GM21717 (cell line): ENCODE data around the gene ASB16.
A peak's percentile ranks its signal among the peaks of the same experiment; 100 is the strongest.

Source experiments
- ATAC-seq: cut with Tn5 transposase; IDR thresholded peaks from one replicate; pipeline ENCODE4 v1.9.1; 2021; ENCODE audit warnings: mild to moderate bottlenecking, moderate library complexity; ENCODE audit not compliant: unreplicated experiment

The ASB16 gene

DNA sequence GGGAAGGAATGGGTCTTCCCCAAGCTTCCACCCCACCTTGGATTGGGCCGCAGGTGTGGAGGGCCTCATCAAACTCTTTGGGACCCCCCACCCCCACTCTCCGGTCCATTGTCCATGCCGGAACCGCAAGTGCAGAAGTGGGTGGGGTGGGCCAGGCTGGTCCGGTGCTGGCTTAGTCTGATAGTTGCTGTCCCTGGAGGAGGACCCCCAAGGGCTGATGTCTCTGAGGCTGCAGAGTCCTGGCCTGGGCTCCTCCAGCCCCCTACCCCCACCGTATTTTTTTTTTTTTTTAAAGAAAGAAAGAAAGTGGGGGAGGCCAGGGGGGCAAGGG is 36.3 kb downstream of the ASB16 start:
- ATAC-seq, result no peak

DNA sequence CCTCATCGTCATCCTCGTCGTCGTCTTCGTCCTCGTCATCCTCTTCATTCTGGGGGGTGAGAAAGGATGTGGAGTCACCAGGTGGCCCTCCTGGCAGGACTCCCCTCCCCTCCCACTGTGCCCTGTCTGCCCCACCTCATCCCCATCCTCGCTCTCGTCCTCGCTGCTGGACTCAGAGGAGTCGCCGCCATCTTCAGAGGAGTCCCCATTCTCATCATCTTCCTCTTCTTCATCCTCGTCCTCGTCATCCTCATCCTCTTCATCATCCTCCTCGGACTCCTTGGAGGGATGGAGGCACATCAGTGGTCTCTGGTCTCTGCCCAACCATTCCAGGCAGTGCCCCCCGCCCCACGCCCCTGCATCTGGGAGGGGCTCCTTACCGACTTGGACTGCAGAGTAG is 36.8 kb downstream of the ASB16 start:
- no peak for ATAC-seq

DNA sequence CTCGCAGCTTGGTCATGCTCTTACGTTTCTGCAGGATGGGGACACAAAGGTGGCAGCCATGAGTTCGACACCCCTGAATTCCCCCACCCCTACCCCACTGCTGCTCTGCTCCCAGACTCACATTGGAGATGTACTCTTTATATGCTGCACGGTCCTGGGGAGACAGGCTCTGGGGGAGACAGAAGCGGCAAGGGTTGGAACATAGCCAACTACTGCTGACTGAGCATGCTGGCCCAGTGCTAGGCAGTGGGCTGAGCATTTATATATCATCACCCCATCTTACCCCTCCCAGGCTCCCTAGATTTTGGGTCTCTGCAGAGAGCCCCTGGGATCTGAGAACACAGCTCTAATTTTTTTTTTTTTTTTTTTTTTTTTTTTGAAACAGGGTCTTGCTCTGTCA is 37.2 kb downstream of the ASB16 start:
- no peak for ATAC-seq

- no peak for ATAC-seq
Observed at GRCh38 chr17:44209786-44210341, 39.4 kb downstream of the ASB16 start.

DNA sequence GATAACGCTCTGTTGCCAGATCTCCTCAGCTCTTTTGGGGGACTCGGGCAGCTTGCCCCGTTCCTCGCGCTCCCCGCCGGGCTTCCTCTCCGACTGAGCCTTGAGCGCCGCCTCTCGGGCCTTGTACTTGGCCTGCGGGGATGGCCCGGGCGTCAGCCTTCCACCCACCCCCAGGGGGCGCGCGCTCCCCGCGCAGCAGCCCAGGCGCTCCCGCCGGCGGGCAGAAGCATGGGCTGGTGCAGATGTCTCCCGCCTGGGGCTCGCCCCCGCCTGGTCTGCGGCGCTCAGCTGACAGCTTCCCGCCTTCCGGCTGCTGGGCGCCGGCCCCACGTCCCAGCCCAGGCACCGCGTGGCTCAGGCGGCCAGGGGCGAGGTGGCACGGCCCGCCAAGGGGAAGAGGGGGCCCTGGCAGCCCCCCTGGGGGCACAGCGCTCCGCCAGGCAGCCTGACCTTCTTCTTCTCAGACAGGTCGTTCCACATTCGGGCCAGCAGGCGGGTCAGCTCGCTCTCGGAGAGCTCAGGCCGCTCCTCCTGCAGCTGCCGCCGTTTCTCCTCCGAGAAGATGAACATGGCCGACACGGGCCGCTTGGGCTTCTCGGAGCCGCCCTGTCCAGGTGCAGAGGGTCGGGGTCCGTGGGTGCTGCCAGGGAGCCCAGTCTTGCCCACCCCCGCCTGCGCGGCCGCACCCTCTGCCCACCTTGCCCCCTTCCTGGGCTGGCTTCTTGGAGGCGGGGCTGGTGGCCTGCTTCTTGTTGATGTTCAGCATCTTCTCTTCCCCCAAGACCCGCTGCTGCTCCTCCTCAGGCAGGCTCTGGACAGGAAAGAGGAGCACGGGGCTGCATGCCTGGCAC is 40.1 kb downstream of the ASB16 start:
- ATAC-seq, result peak; percentile 56

DNA sequence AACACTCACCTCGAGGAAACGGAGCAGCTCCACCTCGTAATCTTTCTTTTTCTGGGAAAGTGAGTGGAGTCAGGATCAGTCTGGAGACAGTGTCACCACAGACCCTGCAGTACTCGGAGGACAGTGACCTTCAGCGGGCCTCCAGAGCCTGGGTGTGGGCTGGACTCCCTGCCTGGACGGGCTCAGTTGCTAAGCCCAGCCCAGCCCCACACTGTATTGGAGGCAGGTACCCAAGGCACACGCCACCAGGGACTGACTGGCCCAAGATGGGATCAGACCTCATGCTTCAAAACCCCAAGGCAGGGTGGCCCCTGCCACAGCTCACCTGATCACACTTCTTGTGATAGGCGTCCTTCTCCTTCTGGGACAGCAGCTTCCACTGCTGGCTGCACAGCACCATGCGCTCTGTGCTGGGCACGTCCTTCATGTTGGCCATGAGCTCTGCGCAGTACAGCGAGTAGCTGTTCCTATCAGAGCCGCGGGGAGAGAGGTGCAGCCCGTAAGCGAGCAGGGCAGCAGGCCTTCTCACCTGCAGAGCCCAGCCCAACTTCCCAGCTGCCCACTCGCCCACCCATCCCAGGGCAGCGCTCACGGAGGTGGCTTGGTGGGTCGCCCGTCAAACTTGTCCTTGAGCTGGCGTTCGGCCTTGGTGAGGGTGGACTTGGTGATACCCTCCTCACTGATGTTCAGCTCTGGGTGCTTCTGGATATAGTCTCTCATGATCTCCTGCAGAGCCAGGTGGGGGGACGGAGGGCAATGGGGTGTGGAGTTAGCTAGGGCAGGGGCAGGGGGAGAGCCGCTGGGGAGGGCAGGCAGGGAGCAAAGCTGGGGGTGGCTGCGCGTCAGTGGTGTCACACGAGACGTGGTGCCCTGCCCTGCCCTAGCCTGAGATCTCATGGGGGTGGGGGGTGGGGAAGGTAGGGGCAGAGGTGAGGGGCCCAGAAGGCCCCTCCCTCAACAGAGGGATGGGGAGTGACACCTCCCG is 41.1 kb downstream of the ASB16 start:
- ATAC-seq, result no peak

GRCh38 chr17:44212507-44213402 is 42.3 kb downstream of the ASB16 start:
- no peak for ATAC-seq

- no peak for ATAC-seq
Observed at GRCh38 chr17:44213403-44214229, 43.1 kb downstream of the ASB16 start.

DNA sequence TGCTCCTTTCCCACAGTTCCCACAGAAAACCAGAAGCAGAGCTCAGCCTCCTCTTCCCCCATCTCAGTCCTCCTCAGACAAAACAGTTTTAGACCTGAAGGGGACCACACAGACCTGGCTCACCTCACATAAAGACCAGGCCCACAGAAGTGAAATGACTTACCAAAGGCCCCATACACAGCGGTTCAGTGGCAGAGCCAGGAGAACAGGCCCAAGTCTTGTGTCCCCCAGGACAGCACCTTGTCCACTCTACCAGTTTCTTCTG is 43.7 kb downstream of the ASB16 start:
- ATAC-seq, result no peak

- no peak for ATAC-seq
Observed at GRCh38 chr17:44214896-44215295, 44.4 kb downstream of the ASB16 start.

GRCh38 chr17:44216173-44216572 is 45.7 kb downstream of the ASB16 start:
- ATAC-seq, result no peak

GRCh38 chr17:44216694-44217093 is 46.2 kb downstream of the ASB16 start:
- no peak for ATAC-seq

GRCh38 chr17:44217738-44218343 is 47.3 kb downstream of the ASB16 start:
- no peak for ATAC-seq

DNA sequence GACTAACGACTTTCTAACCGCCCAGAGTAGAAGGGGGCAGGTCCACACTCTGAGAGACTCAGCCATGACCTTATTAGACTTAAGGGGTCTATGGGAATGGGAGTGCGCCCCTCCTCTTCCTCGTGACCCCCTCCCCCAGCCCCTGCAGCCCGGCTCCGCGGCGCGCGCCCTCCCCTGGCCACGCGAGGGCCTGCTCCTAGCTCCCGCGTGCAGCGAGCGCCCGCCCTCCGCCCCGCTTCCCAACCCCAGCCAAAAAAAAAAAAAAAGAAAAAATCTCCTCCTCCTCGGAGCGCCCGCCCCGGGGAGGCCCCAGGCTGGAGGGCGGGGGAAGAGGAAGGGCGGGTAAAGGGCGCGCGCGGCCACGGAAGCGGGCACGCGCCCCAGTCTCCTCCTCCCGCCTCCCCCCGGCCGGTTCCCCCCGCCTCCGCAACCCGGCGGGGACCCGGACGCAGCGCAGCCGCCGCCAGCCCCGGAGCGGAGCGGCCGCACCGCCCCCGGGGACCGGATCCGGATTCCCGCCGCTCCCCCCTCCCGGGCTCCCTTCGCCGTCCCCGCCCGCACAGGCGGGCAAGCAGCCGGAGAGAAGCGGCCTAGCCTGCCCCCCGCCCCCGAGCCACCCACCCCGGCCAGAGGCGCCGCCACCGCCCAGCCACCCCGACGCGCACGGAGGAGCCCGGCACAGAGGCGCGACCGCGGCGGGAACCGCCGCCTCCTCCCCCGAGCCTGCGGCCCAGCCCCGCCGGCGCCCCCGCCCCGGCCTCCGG is 48.0 kb downstream of the ASB16 start:
- ATAC-seq, result peak; percentile 28

GRCh38 chr17:44219108-44219615 is 48.7 kb downstream of the ASB16 start:
- peak; percentile 24 for ATAC-seq

- ATAC-seq, result peak; percentile 11
Observed at GRCh38 chr17:44219616-44220212, 49.2 kb downstream of the ASB16 start, which contains the start of gene UBTF. Gene UBTF (minus strand): TSS chr17:44219675. CDS start chr17:44218229, 1,446 bp downstream.

DNA sequence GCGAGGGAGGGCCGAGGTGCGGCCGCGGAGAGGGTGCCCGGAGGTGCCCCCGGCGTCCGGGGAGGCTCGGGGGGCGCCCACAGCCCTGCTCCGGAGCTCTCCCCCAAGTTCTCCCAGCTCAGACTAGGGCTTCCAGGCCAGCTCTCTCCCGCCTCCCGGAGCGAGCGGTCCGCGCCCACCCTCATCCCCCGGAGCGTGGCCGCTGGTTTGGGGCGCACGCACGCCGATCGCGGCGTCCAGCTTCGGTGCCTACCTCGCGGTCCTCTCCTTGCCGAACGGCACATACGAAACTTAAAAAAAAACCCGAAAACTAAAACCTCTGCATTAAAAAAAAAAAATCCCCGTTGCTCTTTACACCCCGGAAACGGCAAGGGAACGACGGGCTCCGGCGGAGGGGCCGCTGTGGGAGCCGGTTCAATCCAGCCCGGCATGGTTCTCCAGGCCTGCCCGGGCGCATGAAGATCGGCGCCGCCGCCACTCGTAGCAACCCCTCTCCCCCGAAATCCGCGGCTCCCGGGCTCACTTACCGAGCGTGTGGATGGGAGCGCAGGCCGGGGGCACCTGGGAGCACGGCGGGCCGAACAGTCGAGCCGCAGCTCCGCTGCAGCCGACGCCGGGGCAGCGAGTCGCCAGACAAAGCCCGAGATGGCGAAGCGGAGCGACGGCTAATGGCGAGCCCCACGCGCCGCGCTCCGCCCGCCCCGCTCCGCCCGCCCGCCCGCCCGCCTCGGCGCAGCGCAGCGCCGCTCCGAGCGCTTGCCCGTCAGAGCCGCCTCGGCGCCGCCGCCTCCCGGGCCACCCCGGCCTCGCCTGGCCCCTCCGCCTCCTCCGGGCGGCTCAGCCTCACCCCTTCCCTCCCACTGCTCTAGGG is 49.9 kb downstream of the ASB16 start:
- no peak for ATAC-seq
